Neural progenitor cell (in vitro differentiated cells): ENCODE data around the gene NTRK1.

Experiments
- EZH2 ChIP-seq: fragments of 200-600 bp; sonication (generic); IDR thresholded peaks from 2 replicates; pipeline ENCODE4 v1.6.1; 2017; ENCODE audit warnings: antibody characterized with exemption, mild to moderate bottlenecking, moderate library complexity
- EZH2phosphoT487 ChIP-seq: fragments of 200-600 bp; sonication (generic); IDR thresholded peaks from 2 replicates; pipeline ENCODE4 v1.6.1; 2017; ENCODE audit warnings: antibody characterized with exemption
- TF ChIP-seq, protein P1 (sequence below): fragments of 200-600 bp; sonication (generic); IDR thresholded peaks from 2 replicates; pipeline ENCODE4 v1.5.1; 2017; ENCODE audit warnings: antibody characterized with exemption, mild to moderate bottlenecking

GRCh38 chr1:156860628-156861423, at the start of gene NTRK1:
- TF ChIP-seq EZH2phosphoT487 = peak; percentile 86
- TF ChIP-seq, protein P1, sequence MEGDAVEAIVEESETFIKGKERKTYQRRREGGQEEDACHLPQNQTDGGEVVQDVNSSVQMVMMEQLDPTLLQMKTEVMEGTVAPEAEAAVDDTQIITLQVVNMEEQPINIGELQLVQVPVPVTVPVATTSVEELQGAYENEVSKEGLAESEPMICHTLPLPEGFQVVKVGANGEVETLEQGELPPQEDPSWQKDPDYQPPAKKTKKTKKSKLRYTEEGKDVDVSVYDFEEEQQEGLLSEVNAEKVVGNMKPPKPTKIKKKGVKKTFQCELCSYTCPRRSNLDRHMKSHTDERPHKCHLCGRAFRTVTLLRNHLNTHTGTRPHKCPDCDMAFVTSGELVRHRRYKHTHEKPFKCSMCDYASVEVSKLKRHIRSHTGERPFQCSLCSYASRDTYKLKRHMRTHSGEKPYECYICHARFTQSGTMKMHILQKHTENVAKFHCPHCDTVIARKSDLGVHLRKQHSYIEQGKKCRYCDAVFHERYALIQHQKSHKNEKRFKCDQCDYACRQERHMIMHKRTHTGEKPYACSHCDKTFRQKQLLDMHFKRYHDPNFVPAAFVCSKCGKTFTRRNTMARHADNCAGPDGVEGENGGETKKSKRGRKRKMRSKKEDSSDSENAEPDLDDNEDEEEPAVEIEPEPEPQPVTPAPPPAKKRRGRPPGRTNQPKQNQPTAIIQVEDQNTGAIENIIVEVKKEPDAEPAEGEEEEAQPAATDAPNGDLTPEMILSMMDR = no peak
- TF ChIP-seq EZH2 = peak; percentile 85
